Stimulated activated memory B cell treated with anti-CD40 and anti-IgM and Interleukin-4, amounts not matched to agents 10 μg/mL and 1 μg/mL and 100 μg/mL, for 72 hours (primary cell): ENCODE results near the gene PRKN.

ENCODE experiments used
- ATAC-seq: fragments of 150-1000 bp; cut with Tn5 transposase; 2 replicates; pipeline ENCODE4 v1.10.0; 2021
- H3K27ac Mint-ChIP-seq: one replicate; pipeline ENCODE4 v1.8.0; 2022; ENCODE audit warnings: mild to moderate bottlenecking, mixed read lengths
- H3K27me3 Mint-ChIP-seq: one replicate; pipeline ENCODE4 v1.8.0; 2022; ENCODE audit warnings: mixed read lengths
- H3K36me3 Mint-ChIP-seq: one replicate; pipeline ENCODE4 v1.8.0; 2022; ENCODE audit warnings: mixed read lengths
- H3K4me1 Mint-ChIP-seq: one replicate; pipeline ENCODE4 v1.8.0; 2022; ENCODE audit warnings: mixed read lengths
- H3K4me3 Mint-ChIP-seq: one replicate; pipeline ENCODE4 v1.8.0; 2022; ENCODE audit warnings: mild to moderate bottlenecking, moderate library complexity, mixed read lengths
- H3K9me3 Mint-ChIP-seq: one replicate; pipeline ENCODE4 v1.8.0; 2022; ENCODE audit warnings: mixed read lengths

Gene PRKN

GRCh38 chr6:162722226-162722625, 5.3 kb downstream of the PRKN start:
- Mint-ChIP-seq H3K9me3 (peaks cover 3% of the 10 kb centered on the region), H3K4me1 (peaks cover 6% of the 10 kb centered on the region), H3K27me3 (no peaks in the 10 kb centered on the region), H3K27ac (no peak overlapping the region), H3K36me3 (peaks cover 7% of the 10 kb centered on the region), H3K4me3 (no peak overlapping the region)
- ATAC-seq = no peak

- no peak overlapping the region for H3K27ac Mint-ChIP-seq
- H3K4me3 Mint-ChIP-seq = no peak overlapping the region
- H3K4me1 Mint-ChIP-seq = peaks cover under 1% of the 10 kb centered on the region
- H3K27me3 Mint-ChIP-seq = no peaks in the 10 kb centered on the region
- no peak for ATAC-seq
- peaks cover 12% of the 10 kb centered on the region for H3K36me3 Mint-ChIP-seq
- peaks cover 8% of the 10 kb centered on the region for H3K9me3 Mint-ChIP-seq
These were observed 6.2 kb downstream of the PRKN start for GRCh38 chr6:162721404-162721687.

- Mint-ChIP-seq H3K27ac (no peak overlapping the region), H3K9me3 (peaks cover 8% of the 10 kb centered on the region), H3K27me3 (no peaks in the 10 kb centered on the region), H3K4me1 (no peaks in the 10 kb centered on the region), H3K36me3 (peaks cover 12% of the 10 kb centered on the region), H3K4me3 (no peak overlapping the region)
- no peak for ATAC-seq
These were observed 8.0 kb downstream of the PRKN start for GRCh38 chr6:162719528-162719927.

GRCh38 chr6:162715601-162716000, 12.0 kb downstream of the PRKN start:
- Mint-ChIP-seq H3K9me3 (peaks cover 8% of the 10 kb centered on the region), H3K36me3 (peaks cover 12% of the 10 kb centered on the region), H3K27ac (no peak overlapping the region), H3K4me3 (no peak overlapping the region), H3K4me1 (peaks cover 7% of the 10 kb centered on the region), H3K27me3 (no peaks in the 10 kb centered on the region)
- ATAC-seq = no peak

GRCh38 chr6:162713974-162714780, 13.4 kb downstream of the PRKN start:
- H3K27ac Mint-ChIP-seq = no peak overlapping the region
- H3K9me3 Mint-ChIP-seq = peaks cover 8% of the 10 kb centered on the region
- H3K36me3 Mint-ChIP-seq = peaks cover 12% of the 10 kb centered on the region
- peaks cover 7% of the 10 kb centered on the region for H3K4me1 Mint-ChIP-seq
- ATAC-seq = no peak
- no peak overlapping the region for H3K4me3 Mint-ChIP-seq
- H3K27me3 Mint-ChIP-seq = no peaks in the 10 kb centered on the region

GRCh38 chr6:162712694-162713093, 14.9 kb downstream of the PRKN start:
- Mint-ChIP-seq H3K4me1 (peaks cover 7% of the 10 kb centered on the region), H3K36me3 (peaks cover 6% of the 10 kb centered on the region), H3K27me3 (no peaks in the 10 kb centered on the region), H3K27ac (no peak overlapping the region), H3K4me3 (no peak overlapping the region), H3K9me3 (peaks cover 5% of the 10 kb centered on the region)
- ATAC-seq = peak; percentile 53

GRCh38 chr6:162711376-162711775, 16.2 kb downstream of the PRKN start:
- Mint-ChIP-seq H3K27me3 (no peaks in the 10 kb centered on the region), H3K9me3 (no peaks in the 10 kb centered on the region), H3K27ac (no peak overlapping the region), H3K4me1 (peaks cover 9% of the 10 kb centered on the region), H3K4me3 (no peak overlapping the region), H3K36me3 (no peaks in the 10 kb centered on the region)
- ATAC-seq = no peak

- Mint-ChIP-seq H3K36me3 (no peaks in the 10 kb centered on the region), H3K4me3 (no peak overlapping the region), H3K4me1 (peaks cover 14% of the 10 kb centered on the region), H3K27me3 (no peaks in the 10 kb centered on the region), H3K27ac (no peak overlapping the region), H3K9me3 (no peaks in the 10 kb centered on the region)
- ATAC-seq = no peak
These were observed 16.6 kb downstream of the PRKN start for GRCh38 chr6:162710936-162711335.

- Mint-ChIP-seq H3K4me1 (peaks cover 14% of the 10 kb centered on the region), H3K27ac (no peak overlapping the region), H3K36me3 (no peaks in the 10 kb centered on the region), H3K4me3 (no peak overlapping the region), H3K9me3 (no peaks in the 10 kb centered on the region), H3K27me3 (no peaks in the 10 kb centered on the region)
- ATAC-seq = no peak
These were observed 17.1 kb downstream of the PRKN start for GRCh38 chr6:162710419-162710818.

GRCh38 chr6:162709431-162709830, 18.1 kb downstream of the PRKN start:
- Mint-ChIP-seq H3K27ac (no peak overlapping the region), H3K4me1 (peaks cover 14% of the 10 kb centered on the region), H3K4me3 (no peak overlapping the region), H3K9me3 (no peaks in the 10 kb centered on the region), H3K27me3 (no peaks in the 10 kb centered on the region), H3K36me3 (no peaks in the 10 kb centered on the region)
- no peak for ATAC-seq

- no peak for ATAC-seq
- Mint-ChIP-seq H3K4me1 (peaks cover 14% of the 10 kb centered on the region), H3K36me3 (no peaks in the 10 kb centered on the region), H3K9me3 (no peaks in the 10 kb centered on the region), H3K27ac (no peak overlapping the region), H3K27me3 (no peaks in the 10 kb centered on the region), H3K4me3 (no peak overlapping the region)
These were observed 18.6 kb downstream of the PRKN start for GRCh38 chr6:162708971-162709370.

- Mint-ChIP-seq H3K36me3 (no peaks in the 10 kb centered on the region), H3K27me3 (no peaks in the 10 kb centered on the region), H3K9me3 (no peaks in the 10 kb centered on the region), H3K4me3 (no peak overlapping the region), H3K27ac (no peak overlapping the region), H3K4me1 (peaks cover 7% of the 10 kb centered on the region)
- ATAC-seq = no peak
These were observed 21.3 kb downstream of the PRKN start for GRCh38 chr6:162706232-162706631.

- ATAC-seq = no peak
- Mint-ChIP-seq H3K27me3 (no peaks in the 10 kb centered on the region), H3K9me3 (no peaks in the 10 kb centered on the region), H3K27ac (no peak overlapping the region), H3K4me1 (peaks cover 7% of the 10 kb centered on the region), H3K4me3 (no peak overlapping the region), H3K36me3 (no peaks in the 10 kb centered on the region)
These were observed 21.8 kb downstream of the PRKN start for GRCh38 chr6:162705736-162706135.

GRCh38 chr6:162704001-162704400, 23.6 kb downstream of the PRKN start:
- Mint-ChIP-seq H3K4me3 (no peak overlapping the region), H3K36me3 (no peaks in the 10 kb centered on the region), H3K27me3 (no peaks in the 10 kb centered on the region), H3K9me3 (no peaks in the 10 kb centered on the region), H3K27ac (no peak overlapping the region), H3K4me1 (peaks cover 7% of the 10 kb centered on the region)
- no peak for ATAC-seq

- H3K4me1 Mint-ChIP-seq = peaks cover 7% of the 10 kb centered on the region
- no peak for ATAC-seq
- H3K9me3 Mint-ChIP-seq = no peaks in the 10 kb centered on the region
- no peak overlapping the region for H3K4me3 Mint-ChIP-seq
- no peaks in the 10 kb centered on the region for H3K27me3 Mint-ChIP-seq
- no peaks in the 10 kb centered on the region for H3K36me3 Mint-ChIP-seq
- H3K27ac Mint-ChIP-seq = no peak overlapping the region
These were observed 25.1 kb downstream of the PRKN start for GRCh38 chr6:162702446-162702845.

GRCh38 chr6:162701551-162701950, 26.0 kb downstream of the PRKN start:
- no peaks in the 10 kb centered on the region for H3K9me3 Mint-ChIP-seq
- H3K4me1 Mint-ChIP-seq = peaks cover 6% of the 10 kb centered on the region
- H3K36me3 Mint-ChIP-seq = no peaks in the 10 kb centered on the region
- no peak overlapping the region for H3K4me3 Mint-ChIP-seq
- no peak for ATAC-seq
- no peak overlapping the region for H3K27ac Mint-ChIP-seq
- no peaks in the 10 kb centered on the region for H3K27me3 Mint-ChIP-seq
